ENCODE data around the gene C10orf95.
A peak's percentile ranks its signal among the peaks of the same experiment; 100 is the strongest.
"Not testable (repeated sequence)": the region's sequence is repeated elsewhere in the genome, so short reads cannot be mapped to it uniquely, and the experiment has no call there.

The C10orf95 gene

DNA sequence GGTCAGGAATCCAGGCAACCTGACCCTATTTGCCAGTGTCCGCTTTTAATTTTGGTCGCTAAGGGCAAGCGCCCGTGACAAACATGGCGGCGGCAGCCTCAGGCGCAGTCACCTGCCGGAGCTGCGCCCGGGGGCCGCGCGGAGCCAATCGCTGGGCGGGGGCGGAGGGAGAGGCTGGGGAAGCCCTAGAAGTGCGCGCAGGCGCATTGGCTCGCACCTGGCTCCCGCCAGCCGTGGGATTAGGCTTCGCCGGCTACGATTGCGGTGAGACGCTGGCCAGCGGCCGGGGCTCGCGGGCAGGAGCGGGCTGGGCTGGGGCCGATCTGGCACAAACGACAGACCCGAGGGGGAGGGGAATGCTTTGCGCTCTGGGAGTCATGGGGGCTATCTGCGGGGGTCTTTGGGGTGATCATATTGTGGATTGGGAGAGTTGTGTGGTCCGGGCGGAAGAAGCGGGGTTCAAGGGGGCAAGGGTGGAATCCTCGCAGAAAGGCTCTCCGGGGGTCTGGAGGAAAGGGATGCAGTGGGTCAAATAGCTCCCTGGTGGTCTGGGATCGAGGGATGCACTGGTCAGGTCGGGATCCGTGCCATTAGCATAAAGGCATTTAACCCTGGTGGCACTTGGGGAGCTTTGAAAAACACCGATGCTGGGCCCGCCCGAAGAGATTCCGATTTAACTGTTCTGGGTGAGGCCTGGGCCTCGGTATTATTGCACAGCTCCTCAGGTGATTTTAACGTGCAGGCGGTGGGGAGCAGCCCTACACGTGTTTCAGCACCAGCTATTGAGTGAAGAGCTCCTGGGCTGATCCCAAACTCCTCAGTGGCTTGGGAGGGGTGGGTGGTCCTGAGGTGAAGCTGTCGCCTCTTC lies 10.1 kb upstream of the C10orf95 start:
- peaks cover 14% of the 10 kb centered on the region for H3K4me1 ChIP-seq (ENCODE audit: control insufficient read depth, insufficient read depth, low read length)
- peak overlapping the region; percentile 37 for H3K9ac ChIP-seq (ENCODE audit: low read depth, low read length)
- H3K9me3 ChIP-seq (ENCODE audit: control insufficient read depth, insufficient read depth, low read length) = no peaks in the 10 kb centered on the region
- H3K36me3 ChIP-seq (ENCODE audit: control insufficient read depth, insufficient read depth, low read length) = peaks cover 2% of the 10 kb centered on the region
- peak overlapping the region; percentile 87 for H3K4me3 ChIP-seq (ENCODE audit: low read depth, low read length)
- H3K27me3 ChIP-seq (ENCODE audit: control insufficient read depth, insufficient read depth, low read length) = no peaks in the 10 kb centered on the region

DNA sequence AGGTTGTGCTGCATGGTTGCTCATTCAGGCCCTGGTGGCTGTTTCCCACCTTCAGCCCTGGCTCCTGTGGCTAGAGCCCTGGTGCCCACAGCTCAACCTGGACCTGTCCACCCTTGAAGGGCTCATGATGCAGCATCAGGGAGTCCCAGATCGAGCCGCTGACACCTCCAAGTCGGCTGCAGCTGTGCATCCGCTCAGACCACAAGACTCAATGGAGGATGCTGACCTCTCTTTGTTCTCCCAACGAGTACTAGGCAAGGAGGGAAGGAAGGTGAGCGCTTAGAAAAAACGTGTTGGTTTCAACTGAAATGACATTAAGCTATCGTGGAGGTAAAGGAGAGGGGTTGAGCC lies 9.5 kb upstream of the C10orf95 start:
- peak overlapping the region; percentile 37 for H3K4me3 ChIP-seq (ENCODE audit: low read depth, low read length)
- H3K9ac ChIP-seq (ENCODE audit: low read depth, low read length) = peak overlapping the region; percentile 30

DNA sequence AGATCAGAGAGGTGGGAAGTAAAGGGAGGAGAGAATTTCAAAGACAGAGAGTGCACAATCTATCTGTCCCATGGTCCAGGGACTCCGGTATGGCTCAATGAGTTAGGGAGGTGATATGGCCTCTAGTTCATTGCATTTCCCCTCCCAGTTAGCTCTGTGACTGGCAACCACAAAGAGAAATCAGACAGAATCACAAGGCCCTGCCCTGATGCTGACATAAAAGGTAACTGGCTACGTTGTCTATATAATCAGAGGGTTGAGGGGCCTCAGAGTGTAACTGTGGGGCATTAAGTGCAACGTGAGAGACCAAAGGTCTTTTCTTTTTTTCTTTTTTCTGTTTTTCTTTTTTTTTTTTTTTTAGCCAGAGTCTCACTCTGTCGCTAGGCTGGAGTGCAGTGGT lies 7.3 kb upstream of the C10orf95 start:
- Histone ChIP-seq H3K4me3 (ENCODE audit: low read depth, low read length) (no peak overlapping the region), H3K36me3 (ENCODE audit: control insufficient read depth, insufficient read depth, low read length) (no peaks in the 10 kb centered on the region), H3K27me3 (ENCODE audit: control insufficient read depth, insufficient read depth, low read length) (no peaks in the 10 kb centered on the region), H3K9ac (ENCODE audit: low read depth, low read length) (no peak overlapping the region), H3K9me3 (ENCODE audit: control insufficient read depth, insufficient read depth, low read length) (no peaks in the 10 kb centered on the region), H3K4me1 (ENCODE audit: control insufficient read depth, insufficient read depth, low read length) (peaks cover 33% of the 10 kb centered on the region)

More for the DNA sequence above, 9.5 kb upstream of the C10orf95 start:
- H3K4me1 ChIP-seq (ENCODE audit: control insufficient read depth, insufficient read depth, low read length) = peaks cover 20% of the 10 kb centered on the region
- no peaks in the 10 kb centered on the region for H3K36me3 ChIP-seq (ENCODE audit: control insufficient read depth, insufficient read depth, low read length)
- H3K9me3 ChIP-seq (ENCODE audit: control insufficient read depth, insufficient read depth, low read length) = no peaks in the 10 kb centered on the region
- H3K27me3 ChIP-seq (ENCODE audit: control insufficient read depth, insufficient read depth, low read length) = no peaks in the 10 kb centered on the region

DNA sequence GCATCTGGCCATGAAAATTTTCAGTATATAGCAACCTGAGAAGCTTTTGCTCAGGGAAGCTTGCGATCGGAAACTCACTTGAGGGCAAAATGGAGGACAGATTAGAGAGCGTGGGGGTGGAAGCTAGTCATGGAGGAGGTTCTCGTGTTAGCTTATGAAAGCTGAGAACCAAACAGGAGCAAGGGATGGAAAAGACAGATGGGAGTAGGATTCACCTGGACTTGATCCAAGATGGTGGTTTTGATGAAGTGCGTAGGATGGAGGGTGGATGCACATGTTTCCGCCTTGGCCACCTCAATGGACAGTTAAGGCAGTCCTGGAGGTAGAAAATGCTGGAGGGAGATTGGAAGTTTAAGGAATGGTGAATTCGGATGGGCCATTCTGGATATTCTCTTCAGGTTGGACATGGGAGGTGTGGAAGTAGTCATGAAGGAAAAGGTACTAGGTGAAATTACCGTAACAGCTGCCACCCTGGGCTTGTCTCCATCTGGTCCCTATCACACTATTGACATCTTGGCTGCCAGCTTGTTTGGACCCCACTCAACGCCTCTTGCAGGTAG lies 6.3 kb upstream of the C10orf95 start:
- Histone ChIP-seq H3K9ac (ENCODE audit: low read depth, low read length) (no peak overlapping the region), H3K27me3 (ENCODE audit: control insufficient read depth, insufficient read depth, low read length) (no peaks in the 10 kb centered on the region), H3K4me1 (ENCODE audit: control insufficient read depth, insufficient read depth, low read length) (peaks cover 42% of the 10 kb centered on the region), H3K36me3 (ENCODE audit: control insufficient read depth, insufficient read depth, low read length) (peaks cover 3% of the 10 kb centered on the region), H3K9me3 (ENCODE audit: control insufficient read depth, insufficient read depth, low read length) (no peaks in the 10 kb centered on the region), H3K4me3 (ENCODE audit: low read depth, low read length) (no peak overlapping the region)

DNA sequence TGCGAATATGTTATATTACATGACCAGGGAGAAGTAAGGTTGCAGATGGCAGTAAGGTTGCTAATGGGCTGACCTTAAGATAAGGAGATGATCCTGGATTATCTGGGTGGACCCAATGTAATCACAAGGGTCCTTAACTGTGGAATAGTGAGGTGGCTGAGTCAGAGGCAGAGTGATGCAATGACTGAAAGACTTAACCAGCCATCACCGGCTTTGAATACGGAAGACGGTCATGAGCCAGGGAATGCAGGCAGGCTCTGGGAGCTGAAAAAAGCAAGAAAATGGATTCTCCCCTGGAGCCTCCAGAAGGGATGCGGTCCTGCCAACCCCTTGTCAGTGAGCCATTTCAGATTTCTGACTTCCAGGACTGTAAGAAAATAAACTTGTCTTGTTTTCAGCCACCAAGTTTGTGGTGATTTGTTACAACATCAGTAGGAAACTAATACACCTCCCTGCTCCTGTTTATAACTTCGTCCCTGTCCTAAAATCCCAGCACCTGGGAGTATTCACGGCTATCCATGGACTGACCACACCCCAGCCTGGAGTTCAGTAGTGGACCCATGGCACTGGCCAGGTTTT lies 4.6 kb upstream of the C10orf95 start:
- Histone ChIP-seq H3K9me3 (ENCODE audit: control insufficient read depth, insufficient read depth, low read length) (no peaks in the 10 kb centered on the region), H3K4me3 (ENCODE audit: low read depth, low read length) (no peak overlapping the region), H3K9ac (ENCODE audit: low read depth, low read length) (no peak overlapping the region), H3K36me3 (ENCODE audit: control insufficient read depth, insufficient read depth, low read length) (peaks cover 11% of the 10 kb centered on the region), H3K27me3 (ENCODE audit: control insufficient read depth, insufficient read depth, low read length) (no peaks in the 10 kb centered on the region), H3K4me1 (ENCODE audit: control insufficient read depth, insufficient read depth, low read length) (peaks cover 38% of the 10 kb centered on the region)

DNA sequence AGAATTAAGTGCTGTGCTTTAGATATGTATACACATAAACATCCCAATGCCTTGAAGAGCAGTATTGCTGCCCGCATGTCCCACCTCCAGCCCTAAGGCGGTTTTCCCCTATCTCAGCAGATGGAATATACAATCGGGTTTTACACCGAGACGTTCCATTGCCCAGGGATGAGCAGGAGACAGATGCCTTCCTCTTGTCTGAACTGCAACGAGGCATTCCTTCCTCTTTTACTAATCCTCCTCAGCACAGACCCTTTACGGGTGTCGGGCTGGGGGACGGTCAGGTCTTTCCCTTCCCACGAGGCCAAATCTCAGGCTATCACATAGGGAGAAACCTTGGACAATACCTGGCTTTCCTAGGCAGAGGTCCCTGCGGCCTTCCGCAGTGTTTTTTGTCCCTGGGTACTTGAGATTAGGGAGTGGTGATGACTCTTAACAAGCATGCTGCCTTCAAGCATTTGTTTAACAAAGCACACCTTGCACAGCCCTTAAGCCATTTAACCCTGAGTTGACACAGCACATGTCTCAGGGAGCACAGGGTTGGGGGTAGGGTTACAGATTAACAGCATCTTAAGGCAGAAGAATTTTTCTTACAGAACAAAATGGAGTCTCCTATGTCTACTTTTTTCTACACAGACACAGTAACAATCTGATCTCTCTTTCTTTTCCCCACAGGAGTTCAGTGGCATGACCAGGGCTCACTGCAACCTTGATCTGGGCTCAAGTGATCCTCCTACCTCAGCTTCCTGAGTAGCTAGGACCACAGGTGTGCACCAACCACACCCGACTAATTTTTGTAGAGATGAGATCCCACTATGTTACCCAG lies 3.5 kb upstream of the C10orf95 start:
- Histone ChIP-seq H3K36me3 (ENCODE audit: control insufficient read depth, insufficient read depth, low read length) (peaks cover 11% of the 10 kb centered on the region), H3K9ac (ENCODE audit: low read depth, low read length) (peak overlapping the region; percentile 70), H3K4me1 (ENCODE audit: control insufficient read depth, insufficient read depth, low read length) (peaks cover 35% of the 10 kb centered on the region)
- H3K4me3 ChIP-seq (ENCODE audit: low read depth, low read length); H3K27me3 ChIP-seq (ENCODE audit: control insufficient read depth, insufficient read depth, low read length); H3K9me3 ChIP-seq (ENCODE audit: control insufficient read depth, insufficient read depth, low read length): not testable (repeated sequence)

DNA sequence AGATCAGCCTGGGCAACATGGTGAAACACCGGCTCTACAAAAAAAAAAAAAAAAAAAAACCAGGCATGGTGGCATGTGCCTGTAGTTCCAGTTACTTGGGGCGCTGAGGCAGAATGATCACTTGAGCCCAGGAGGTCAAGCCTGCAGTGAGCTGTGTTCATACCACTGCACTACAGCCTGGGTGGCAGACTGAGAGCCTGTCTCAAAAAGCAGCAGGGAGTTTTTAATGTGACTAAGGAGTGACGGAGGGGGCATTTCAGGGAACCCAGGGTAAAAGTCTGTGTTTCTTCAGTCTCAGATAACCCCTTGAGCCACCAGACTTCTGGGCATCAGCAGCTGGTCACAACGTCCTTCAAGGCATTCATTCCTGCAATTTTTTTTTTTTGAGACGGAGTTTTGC lies 2.2 kb upstream of the C10orf95 start:
- Histone ChIP-seq H3K36me3 (ENCODE audit: control insufficient read depth, insufficient read depth, low read length) (peaks cover 11% of the 10 kb centered on the region), H3K4me3 (ENCODE audit: low read depth, low read length) (peak overlapping the region; percentile 4), H3K9ac (ENCODE audit: low read depth, low read length) (peak overlapping the region; percentile 70), H3K27me3 (ENCODE audit: control insufficient read depth, insufficient read depth, low read length) (no peaks in the 10 kb centered on the region), H3K4me1 (ENCODE audit: control insufficient read depth, insufficient read depth, low read length) (peaks cover 34% of the 10 kb centered on the region), H3K9me3 (ENCODE audit: control insufficient read depth, insufficient read depth, low read length) (no peaks in the 10 kb centered on the region)

DNA sequence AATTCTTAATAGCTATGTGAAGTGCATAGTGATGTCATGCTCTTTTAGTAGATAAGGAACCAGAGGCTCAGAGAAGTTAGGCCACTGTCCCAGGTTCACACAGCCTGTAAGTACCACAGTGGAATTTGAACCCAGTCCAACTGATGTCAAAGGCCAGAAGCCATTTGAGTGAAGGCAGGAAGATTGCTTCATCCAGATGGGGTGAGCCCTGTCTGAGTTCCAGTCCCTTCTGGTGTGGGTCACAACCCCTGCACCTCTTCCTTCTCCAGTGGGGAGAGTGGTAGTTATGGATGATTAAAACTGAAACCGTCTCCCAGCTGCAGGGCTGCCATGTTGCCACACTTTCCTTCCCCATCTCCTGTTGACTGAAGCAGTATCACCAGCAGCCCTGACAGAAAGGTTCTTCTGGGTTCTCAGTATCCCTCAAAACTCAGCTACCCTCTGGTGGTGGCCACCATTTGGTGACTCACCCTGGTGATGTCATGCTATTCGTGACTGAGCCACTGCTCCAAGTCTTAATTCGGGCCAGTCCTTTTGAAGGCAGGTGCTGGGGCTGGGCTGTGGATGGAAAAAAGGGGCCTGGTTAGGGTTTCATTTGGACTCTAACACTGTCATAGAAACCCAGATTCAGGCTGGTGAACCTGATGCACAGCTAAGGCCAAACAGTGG lies 1.5 kb upstream of the C10orf95 start:
- Histone ChIP-seq H3K9ac (ENCODE audit: low read depth, low read length) (no peak overlapping the region), H3K4me1 (ENCODE audit: control insufficient read depth, insufficient read depth, low read length) (peaks cover 34% of the 10 kb centered on the region), H3K36me3 (ENCODE audit: control insufficient read depth, insufficient read depth, low read length) (peaks cover 11% of the 10 kb centered on the region), H3K4me3 (ENCODE audit: low read depth, low read length) (no peak overlapping the region), H3K9me3 (ENCODE audit: control insufficient read depth, insufficient read depth, low read length) (no peaks in the 10 kb centered on the region), H3K27me3 (ENCODE audit: control insufficient read depth, insufficient read depth, low read length) (no peaks in the 10 kb centered on the region)

DNA sequence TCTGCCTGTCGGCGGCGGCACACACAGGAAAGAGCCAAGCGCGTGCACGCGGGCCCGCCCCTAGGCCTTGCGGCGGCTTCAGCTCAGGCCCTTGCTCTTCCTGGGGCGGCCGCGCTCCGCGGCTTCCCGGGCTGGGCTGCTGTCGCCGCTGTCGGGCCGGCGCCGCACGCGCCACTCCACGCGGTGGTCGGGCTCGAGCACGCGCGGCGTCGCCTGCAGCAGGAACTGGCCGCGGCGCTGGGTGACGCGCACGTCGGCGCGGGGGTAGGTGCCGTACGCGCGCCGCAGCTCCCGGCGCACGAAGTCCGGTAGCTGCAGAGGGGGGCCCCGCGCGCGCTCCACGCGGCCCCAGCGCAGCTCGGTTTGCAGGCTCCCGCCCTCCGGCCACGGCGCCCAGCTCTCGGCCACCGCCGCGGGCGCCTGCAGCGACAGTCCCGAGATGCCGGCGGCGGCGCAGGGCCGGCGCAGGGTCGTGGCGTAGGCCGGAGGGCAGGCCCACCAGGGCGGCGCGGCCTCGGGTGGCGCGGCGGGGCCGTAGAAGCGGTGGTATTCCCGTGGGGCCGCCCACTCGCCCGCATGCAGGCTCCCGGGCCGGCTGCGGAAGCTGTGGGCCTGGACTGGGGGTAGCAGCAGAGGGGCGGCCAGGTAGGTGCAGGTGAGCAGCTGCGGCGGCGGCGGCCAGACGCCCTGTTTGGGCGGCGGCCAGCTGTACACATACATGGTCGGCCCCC lies 804 bp downstream of the C10orf95 start:
- H3K36me3 ChIP-seq (ENCODE audit: control insufficient read depth, insufficient read depth, low read length) = peaks cover 11% of the 10 kb centered on the region
- H3K27me3 ChIP-seq (ENCODE audit: control insufficient read depth, insufficient read depth, low read length) = no peaks in the 10 kb centered on the region
- peak overlapping the region; percentile 81 for H3K4me3 ChIP-seq (ENCODE audit: low read depth, low read length)
- peaks cover 26% of the 10 kb centered on the region for H3K4me1 ChIP-seq (ENCODE audit: control insufficient read depth, insufficient read depth, low read length)
- H3K9me3 ChIP-seq (ENCODE audit: control insufficient read depth, insufficient read depth, low read length) = no peaks in the 10 kb centered on the region
- peak overlapping the region; percentile 62 for H3K9ac ChIP-seq (ENCODE audit: low read depth, low read length)

DNA sequence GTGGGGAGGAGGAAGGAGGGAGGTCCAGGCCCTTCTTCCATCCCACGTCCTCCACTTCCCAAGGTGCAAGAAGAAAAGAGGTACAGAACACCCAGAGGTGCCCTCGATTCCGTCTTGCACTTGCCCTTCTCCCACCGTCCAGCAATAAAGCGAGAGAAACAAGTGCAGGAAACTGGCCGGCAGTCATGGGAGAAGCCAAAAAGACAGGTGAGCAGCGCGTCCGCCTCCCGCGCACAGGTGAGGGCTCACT lies 1.3 kb downstream of the C10orf95 start:
- H3K4me1 ChIP-seq (ENCODE audit: control insufficient read depth, insufficient read depth, low read length) = peaks cover 22% of the 10 kb centered on the region
- peak overlapping the region; percentile 62 for H3K9ac ChIP-seq (ENCODE audit: low read depth, low read length)
- no peaks in the 10 kb centered on the region for H3K27me3 ChIP-seq (ENCODE audit: control insufficient read depth, insufficient read depth, low read length)
- H3K9me3 ChIP-seq (ENCODE audit: control insufficient read depth, insufficient read depth, low read length) = no peaks in the 10 kb centered on the region
- H3K36me3 ChIP-seq (ENCODE audit: control insufficient read depth, insufficient read depth, low read length) = peaks cover 11% of the 10 kb centered on the region
- H3K4me3 ChIP-seq (ENCODE audit: low read depth, low read length) = peak overlapping the region; percentile 81

All from iPS-15b (cell line).